Measurements from ENCODE around the gene TAF7L.

The TAF7L gene

DNA sequence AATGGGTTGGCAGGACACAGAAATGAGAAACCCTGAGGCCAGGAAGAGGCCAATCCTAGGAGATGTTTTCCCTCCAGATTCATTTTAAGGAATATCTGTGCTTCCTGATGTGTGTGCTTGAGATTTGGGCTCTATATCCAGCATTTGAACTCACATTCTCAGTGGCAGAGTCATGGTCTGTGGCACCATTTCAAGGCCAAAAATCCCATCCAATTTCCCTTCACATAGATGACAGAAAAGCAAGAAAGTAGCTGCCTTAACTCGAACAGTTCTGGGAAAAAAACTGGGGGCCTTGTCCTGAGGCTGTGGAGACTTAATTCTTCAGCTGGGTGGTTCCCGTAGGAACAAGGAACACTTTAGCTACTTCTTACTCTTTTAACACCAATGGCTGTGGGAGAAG lies 27.4 kb downstream of the TAF7L start:
- TF ChIP-seq, protein P1, sequence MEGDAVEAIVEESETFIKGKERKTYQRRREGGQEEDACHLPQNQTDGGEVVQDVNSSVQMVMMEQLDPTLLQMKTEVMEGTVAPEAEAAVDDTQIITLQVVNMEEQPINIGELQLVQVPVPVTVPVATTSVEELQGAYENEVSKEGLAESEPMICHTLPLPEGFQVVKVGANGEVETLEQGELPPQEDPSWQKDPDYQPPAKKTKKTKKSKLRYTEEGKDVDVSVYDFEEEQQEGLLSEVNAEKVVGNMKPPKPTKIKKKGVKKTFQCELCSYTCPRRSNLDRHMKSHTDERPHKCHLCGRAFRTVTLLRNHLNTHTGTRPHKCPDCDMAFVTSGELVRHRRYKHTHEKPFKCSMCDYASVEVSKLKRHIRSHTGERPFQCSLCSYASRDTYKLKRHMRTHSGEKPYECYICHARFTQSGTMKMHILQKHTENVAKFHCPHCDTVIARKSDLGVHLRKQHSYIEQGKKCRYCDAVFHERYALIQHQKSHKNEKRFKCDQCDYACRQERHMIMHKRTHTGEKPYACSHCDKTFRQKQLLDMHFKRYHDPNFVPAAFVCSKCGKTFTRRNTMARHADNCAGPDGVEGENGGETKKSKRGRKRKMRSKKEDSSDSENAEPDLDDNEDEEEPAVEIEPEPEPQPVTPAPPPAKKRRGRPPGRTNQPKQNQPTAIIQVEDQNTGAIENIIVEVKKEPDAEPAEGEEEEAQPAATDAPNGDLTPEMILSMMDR (IDR thresholded peaks at IDR 0.05): no peak

DNA sequence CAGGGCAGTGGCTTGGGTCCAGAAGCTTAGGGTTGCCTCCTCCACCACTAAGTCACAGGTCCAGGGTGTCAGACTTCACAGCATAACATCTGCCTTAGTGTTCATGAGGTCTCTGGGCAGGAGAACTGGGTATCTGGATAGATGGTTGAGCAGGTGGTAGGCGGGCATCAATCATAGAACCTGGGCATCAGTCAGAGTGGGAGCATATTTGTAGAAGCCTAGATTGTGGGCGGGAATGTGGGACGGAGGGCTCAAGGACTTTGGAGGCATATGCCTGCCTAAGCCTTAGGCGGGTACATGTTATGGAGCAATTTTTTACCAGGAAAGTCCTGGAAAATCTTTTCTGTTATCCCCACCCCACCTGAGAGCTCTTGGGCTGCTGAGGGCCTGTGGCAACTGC lies 28.5 kb downstream of the TAF7L start:
- TF ChIP-seq, protein P1 (IDR thresholded peaks at IDR 0.05): no peak

DNA sequence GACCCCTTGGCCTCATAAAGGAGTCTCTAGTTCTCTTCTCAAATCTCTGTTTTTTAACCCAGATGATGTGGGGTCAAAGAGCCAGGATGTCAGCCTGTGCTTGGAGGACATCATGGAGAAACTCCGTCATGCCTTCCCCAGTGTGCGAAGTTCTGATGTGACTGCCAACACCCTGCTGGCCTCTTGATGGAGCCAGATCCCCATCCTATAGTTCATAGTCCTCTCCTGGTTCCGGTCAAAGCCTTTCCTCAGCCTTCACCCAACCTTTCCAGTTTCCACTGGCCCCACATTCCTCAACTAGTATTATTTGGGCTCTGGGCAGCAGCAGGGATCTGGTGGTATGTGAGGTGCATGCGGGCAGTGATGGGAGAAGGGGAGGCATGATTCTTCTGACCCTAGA lies 30.7 kb downstream of the TAF7L start:
- TF ChIP-seq, protein P1 (IDR thresholded peaks at IDR 0.05): no peak

DNA sequence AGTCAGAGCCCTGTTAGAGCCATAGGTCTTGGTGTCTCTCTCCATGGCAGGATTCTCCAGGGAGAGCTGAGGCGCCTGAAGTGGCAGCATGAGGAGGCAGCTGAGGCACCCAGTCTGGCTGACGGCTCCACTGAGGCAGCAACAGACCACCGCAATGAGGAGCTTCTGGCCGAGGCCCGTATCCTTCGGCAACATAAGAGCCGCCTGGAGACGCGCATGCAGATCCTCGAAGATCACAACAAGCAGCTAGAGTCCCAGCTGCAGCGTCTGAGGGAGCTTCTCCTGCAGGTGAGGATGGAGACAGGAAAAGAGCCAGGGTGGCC lies 32.9 kb downstream of the TAF7L start:
- TF ChIP-seq, protein P1 (IDR thresholded peaks at IDR 0.05): no peak

DNA sequence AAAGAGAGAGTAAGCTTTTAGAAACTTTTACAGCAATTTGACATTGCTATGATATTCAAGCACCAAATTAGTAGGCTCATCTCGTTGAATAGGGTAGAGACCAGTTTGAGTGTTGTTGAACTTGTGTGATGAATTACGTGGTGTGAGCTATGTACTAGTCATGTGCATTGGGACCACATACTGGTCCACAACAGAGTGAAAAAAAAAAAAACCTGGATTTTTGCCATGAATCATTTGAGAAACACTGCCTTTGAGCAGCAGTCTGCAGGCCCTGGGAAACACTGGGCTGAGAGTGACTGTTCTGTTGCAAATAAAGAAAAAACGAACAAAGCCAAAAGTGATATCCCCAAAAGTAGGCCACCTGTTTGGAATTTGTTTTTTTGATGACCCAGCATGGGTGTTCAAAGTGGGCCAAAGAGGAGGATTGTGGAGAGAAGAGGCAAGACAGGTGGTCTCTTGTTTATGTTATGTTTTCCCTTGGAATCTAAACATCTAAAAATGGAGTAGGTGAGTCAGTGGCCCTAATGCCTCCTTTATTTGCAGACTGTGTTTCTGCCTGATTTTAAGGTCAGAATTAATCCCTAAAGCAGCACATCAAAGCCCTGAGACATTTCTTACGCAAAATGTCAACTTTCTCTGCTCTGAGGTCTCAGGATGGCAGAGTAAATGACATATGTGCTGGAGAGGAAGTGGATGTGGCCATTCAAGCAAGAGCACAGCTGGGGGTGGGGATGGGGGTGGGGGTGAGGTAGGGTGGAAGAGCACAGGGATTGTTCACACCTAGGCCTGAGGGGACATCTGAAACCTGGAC lies 33.5 kb downstream of the TAF7L start:
- TF ChIP-seq, protein P1 (IDR thresholded peaks at IDR 0.05): no peak

DNA sequence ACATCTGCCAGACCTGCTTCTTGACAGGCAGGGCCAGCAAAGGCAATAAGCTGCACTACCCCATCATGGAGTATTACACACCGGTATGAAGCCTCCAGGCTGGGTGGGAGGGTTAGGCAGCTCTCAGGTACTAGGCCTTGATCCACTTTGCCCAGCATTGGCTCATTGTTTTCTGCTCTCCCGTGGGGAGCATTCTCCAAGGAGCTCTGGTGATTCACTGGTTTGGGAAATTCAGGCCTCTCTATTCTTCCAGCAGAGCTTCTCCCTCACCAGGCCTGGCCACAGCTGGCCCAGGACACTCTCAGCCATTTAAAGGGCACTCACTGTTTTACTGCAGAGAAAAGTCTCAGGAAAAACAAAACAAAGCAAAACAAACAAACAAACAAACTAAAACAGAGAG lies 38.5 kb downstream of the TAF7L start:
- TF ChIP-seq, protein P1 (IDR thresholded peaks at IDR 0.05): no peak

DNA sequence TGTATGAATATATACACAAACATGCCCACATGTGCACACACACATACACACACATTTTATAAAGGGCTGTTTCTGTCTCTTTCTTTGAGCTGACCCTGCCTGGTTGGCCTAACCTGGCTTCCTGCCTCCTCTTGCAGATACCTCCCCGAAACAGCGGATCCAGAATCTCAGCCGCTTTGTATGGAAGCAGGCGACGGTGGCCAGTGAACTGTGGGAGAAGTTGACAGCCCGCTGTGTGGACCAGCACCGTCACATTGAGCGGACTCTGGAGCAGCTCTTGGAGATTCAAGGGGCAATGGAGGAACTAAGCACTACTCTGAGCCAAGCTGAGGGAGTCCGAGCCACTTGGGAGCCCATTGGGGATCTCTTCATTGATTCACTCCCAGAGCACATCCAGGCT lies 49.6 kb downstream of the TAF7L start:
- TF ChIP-seq, protein P1 (IDR thresholded peaks at IDR 0.05): no peak

DNA sequence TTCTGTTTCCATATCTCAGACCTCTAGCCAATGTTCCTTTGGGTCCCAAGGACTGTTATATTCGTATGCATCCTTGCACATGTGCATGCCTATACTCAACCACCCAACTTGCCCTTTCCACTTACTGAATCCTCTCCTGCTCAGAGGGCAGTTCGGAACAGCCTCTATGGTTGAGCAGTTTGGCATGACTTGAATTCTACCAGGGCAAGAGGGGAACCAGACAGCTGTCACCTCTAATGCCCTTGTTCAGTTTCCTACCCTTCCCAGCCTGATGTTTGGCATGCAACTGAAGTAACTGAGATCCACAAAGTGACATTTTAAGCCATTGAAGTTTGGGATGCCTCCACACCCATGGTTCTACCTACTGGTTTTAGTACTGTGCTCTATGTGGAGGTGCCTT lies 54.1 kb downstream of the TAF7L start:
- TF ChIP-seq, protein P1 (IDR thresholded peaks at IDR 0.05): no peak
